GM21447 (cell line): ENCODE data around the gene EFNA3.

Experiments
- ATAC-seq: cut with Tn5 transposase; IDR thresholded peaks from one replicate; pipeline ENCODE4 v1.9.1; 2021; ENCODE audit not compliant: unreplicated experiment

EFNA3 gene, protein sequence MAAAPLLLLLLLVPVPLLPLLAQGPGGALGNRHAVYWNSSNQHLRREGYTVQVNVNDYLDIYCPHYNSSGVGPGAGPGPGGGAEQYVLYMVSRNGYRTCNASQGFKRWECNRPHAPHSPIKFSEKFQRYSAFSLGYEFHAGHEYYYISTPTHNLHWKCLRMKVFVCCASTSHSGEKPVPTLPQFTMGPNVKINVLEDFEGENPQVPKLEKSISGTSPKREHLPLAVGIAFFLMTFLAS

DNA sequence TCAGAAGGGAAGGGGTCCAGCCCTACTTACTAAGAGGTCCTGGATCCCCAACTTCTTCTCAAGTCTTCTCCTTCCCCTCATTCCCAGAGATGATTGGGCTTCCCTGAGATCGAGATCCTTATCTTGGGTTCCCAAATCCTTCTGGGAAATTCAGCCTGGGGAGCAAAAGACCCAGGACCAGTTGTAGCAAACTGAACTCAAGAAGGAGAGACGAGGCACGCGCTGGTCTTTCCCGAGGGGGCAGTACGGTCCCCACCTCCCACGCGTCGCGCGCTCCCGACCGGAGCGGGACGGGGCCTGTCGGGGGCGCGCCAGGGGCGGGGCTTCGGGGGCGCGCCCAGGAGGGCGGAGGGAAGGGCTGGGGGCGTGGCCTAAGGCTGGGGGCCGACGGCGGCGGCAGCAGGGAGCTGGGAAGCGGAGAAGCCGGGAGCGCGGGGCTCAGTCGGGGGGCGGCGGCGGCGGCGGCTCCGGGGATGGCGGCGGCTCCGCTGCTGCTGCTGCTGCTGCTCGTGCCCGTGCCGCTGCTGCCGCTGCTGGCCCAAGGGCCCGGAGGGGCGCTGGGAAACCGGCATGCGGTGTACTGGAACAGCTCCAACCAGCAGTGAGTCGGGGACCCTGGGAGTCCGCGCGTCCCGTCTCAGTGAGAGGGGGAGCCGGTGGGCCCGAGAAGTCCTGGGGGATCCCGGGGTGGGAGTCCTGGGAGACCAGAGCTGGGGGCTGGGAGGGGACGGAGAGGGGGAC lies at the start of gene EFNA3:
EFNA3 (plus strand) TSS at position 369 of the 741 bp plus-strand sequence; CDS start at position 474, 105 bp downstream.
- ATAC-seq: no peak

DNA sequence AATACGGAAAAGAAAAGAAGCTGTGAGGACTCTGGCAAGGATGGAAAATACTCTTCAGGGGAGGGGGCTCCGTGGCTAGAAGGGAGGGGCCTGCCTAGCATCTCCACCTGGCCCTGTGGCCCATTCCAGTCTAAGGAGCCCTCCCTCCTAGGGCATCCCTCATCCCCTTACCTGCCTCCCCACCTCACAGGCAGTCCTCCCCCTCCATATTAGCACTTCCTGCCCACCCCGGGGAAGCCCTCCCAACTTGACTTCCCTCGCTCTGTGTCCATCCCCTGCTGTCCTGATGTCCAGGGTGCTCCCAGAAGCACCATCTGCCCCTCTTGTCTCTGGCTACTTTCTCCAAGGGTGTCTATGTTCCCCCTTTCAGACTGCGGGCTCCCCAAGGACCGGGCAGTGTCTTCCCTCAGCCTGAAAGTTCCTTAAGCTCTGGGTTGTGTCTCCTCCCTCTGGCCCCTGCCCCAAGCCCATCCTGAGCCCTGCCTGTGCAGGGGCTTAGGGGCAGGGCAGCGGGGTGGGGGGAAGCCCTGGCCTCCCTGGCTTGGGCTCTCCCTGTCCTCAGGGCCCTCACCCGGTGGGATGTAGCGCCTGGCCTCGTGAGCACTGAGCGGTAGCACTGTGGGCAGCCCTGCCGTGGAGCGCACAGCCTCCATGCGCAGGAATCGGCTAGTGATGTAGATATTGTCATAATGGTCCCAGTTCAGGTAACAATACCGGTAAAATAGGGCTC lies 49.0 kb upstream of the EFNA3 start:
- no peak for ATAC-seq

DNA sequence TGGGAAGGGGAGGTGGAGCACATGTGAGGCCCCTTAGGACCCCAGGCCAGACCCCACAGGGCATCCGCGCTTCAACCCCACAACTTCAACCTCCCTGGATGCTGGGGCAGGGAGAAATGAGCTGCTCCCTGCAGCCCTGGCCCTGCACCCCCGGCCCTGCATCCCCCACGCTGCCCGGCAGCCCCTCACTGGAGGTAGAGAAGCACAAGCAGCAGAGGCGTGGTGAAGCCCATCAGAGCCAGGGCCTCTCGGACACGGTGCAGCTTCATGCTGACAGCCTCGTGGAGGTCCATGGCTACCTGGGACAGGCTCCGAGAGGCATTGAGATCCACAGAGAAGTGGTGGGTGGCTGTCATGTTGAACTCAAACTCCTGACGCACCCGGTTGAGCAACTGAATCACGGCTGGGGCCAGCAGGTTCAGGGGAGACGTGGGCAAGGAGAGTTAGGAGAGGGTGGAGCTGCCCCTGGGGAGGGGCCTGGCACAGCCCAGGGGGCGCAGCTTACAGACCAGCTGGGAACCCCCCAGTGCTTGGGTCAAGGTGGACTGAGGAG lies 48.3 kb upstream of the EFNA3 start:
- ATAC-seq: no peak

DNA sequence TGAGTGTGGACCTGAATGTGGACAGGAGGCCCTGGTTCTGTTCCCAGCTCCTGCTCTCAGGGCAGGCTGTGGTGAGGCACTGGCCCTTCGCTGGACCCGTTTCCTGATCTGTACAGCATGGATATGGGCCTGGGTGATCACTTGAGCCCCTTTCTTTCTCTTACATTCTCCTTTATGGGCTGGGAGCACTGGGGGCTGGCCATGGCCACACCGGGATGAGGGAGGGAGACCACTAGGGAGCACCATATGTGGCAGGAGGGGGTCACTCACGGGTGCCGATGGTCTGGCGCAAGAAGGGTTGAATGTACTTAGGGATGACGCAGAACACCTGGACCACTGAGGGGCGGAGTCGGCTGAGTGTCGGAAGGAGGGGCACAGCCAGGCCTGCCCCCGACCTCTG lies 47.7 kb upstream of the EFNA3 start:
- ATAC-seq: no peak

DNA sequence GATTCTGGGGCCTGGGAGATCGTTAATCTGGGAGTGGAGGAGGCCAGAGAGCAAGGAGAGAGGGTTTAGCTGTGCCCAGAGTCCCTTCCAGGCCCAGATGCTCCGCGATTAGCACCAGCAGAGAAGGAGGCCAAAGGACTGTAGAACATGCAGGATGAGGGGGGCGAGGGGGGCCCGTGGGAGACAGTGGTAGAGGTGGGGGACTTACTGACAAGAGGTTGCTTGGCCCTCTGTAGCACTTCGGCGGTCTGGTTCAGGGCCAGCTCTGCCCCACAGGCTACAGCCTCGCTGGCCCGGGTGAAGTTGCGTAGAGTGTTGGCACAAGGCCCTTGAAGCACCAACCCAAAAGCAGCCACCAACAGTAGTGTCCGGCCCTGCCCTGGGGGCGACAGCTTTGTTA lies 45.8 kb upstream of the EFNA3 start:
- no peak for ATAC-seq

DNA sequence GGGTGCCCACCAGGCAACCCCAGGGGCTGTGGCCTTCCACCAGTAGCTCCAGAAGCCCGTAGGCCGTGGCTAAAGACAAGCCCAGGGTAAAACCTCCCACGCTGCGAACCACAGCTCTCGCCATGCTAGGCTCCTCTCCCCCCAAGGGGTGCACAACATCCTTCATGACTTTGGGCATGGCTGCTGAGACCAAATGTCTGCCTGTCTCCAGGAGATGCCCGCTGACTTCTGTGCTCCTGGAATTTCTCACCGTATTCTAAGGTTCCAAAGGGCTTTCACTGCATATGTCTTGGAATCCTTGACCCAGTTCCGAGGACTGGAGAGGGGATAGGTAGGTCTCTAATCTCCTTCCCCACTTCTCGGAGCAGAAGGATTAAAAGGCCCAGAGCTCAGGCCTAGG lies 45.1 kb upstream of the EFNA3 start, which contains the start of the genes DCST1 and DCST2:
DCST1 (plus strand) TSS at position 301 of the 400 bp plus-strand sequence. CDS start 213 bp downstream, outside the sequence.
DCST2 (minus strand) TSS at position 258 of the 400 bp plus-strand sequence; CDS start at position 178, 80 bp downstream.
- ATAC-seq: no peak

DNA sequence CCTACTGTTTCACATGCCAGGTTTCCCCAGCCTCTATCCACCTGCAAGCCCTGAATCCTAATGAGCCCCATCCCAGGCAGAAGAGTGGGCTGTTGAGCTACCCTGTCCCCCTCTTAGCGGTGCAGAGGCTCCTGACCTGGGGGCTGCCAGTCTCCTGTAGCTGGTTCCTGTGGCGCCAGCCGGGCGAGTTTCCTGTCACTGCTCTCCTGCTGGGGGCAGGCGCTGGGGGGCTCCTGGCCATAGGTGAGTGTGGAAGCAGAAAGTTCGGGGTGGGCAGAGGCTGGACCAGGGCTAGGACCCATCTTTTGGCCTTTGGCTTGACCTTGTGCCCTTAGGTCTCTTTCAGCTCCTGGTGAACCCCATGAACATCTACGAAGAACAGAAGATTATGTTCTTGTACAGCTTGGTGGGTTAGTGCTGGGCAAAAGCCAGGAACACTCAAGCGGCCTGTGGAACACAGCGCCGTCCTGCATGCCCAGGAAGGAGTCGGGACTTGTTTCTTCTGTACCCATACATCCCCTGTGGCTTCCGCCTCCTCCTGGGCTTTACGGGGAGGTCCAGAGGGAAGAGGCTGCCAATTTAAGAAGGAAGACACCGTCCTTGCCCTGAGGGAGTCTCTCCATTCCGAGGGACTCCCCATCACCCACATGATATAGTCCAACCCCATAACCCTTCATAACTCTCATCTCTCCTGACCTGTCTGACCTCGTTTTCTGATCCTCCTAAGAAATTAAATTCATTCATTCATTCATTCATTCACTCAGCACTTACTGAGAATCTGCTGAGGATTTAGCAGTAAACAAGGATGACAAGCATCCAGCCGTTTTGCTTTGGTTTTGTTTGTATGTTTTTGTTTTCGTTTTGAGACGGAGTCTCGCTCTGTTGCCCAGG lies 44.1 kb upstream of the EFNA3 start:
- ATAC-seq: no peak

DNA sequence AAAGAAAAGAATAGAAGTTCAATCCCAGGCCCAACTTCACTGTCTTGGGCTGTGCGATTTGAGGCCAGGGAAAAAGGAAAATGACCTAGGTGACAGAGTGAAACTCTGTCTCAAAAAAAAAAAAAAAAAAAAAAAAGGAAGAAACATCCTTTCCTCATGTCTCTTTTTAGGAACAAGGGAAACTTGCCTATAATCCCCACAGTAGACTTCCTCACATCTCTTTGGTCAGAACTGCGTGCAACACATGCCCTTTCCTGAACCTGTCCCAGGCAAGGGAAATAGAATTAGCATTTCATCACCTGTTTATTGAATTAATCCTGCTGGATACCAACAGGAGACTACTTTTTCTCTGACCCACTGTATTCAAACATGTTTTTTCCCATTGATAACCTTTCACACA lies 42.7 kb upstream of the EFNA3 start:
- ATAC-seq: no peak

DNA sequence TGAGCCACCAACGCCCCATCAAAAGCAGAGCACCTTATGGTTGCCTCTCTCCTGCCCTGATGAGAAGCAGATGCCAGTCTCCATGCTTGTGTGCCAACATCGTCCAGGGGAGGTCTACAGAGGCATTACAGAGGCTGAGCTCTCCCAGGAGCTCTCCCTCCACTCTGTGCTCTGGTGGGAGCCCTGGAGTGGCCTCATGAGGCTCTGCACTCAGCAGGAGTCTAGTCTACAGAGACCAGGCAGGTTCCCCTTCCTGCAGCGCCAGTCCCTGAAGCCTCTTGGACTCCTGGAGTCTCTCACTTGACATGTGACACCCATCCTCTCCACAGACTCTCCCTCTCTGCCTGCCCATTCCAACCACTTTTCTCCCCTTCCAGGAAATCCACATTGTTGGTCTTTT lies 41.6 kb upstream of the EFNA3 start:
- ATAC-seq: no peak

DNA sequence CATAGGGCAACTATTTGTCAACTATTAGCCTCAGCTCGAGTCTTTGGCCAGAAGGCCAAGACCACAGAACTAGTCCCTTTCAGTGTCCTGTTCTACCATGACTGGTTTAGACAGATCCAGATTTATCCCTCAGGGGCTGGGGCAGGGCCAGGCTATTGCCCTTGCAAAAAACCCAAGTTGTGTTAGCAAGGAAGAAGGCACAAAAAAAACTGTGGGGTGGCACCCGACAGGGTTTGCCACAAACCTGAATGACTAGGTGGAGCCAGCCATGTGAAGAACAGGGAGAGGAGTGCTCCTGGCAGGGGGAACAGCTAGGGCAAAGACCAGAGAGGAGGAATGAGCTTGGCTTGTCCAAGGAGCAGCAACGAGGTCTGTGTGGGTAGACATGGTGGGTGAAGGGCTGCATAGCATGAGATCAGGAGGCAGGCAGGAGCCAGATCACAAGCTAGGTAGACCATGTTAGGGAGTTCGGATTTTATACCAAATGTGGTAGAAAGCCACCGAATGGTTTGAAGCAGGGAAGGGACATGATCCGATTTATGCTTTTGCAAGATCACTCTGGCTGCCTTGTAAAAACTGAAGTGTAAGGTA lies 40.7 kb upstream of the EFNA3 start:
- no peak for ATAC-seq

DNA sequence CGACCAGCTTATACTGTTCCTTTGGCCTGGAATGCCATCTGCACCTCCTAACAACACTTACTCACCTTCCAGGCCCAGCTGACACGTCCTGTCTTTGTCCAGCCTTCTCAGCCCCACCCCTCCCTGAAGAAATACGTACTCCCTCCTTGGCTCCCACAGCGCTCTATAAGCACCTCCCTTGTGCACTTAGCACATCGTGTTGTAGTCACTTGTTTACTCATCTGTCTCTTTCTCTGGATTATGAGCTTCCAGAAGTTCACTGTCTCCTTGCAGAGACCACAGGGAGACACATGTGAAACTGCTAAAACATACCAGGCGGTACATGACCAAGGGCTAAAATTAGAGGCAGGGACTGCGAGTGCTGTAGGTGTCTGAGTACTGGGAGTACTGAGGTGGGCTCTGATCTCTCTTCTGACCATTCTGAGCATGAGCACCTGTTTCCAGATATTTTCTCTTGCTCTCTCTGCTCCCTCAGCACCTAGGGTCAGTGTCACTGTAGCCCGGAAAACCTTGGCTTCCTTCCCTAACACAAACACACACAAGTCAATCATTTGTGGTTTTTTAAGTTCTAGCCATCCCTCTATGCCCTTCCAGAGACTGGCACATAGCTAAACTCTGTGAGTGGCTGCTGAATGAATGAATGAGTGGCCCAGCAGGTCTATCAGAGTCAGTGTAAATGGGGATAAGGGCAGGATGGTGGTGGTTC lies 39.9 kb upstream of the EFNA3 start:
- ATAC-seq: no peak

DNA sequence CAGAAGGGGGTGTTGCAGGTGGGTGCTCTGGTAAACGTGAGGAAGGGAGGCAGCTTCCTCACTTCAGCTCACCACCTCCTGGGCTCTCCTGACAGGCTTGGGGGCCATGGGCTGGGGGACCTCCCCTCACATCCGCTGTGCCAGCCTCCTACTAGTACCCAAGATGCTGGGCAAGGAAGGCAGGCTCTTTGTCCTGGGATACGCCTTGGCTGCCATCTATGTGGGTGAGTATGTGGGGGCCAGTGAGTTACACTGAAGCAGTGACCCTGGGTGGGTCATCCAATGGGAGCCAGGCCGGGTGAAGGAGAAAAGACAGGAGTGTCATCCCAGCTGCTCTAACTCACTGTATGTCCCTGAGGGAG lies 39.3 kb upstream of the EFNA3 start:
- no peak for ATAC-seq

DNA sequence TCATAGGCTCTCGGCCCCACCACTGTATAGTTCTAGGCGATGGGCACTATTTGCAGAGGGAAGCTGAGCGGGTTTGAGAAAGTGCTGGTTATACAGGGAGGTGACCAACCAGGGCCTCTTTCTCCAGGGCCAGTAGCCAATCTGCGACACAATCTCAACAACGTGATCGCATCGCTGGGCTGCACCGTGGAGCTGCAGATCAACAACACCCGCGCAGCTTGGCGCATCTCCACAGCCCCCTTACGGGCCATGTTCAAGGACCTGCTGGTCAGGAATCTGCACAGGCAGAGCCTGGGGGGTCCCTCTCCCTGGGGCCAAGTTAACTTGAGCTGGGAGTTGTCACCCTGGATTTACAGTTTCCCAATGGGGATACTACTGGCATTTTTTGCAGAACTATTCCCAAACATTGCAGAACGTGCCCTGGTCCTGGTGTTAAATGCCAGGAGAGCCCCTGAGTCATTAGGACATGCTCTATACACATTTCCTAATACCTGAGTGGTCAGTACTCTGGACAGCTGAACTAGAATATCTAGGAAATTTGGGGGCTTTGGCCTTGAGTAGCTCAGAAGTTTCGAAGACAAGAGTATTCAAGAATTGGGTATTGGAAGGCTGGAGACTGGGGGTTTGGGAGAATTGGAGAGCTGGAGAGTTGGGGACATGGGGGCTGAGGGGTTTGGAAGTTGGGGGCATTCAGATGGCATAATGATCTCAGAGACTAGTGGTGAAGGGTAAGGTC lies 38.1 kb upstream of the EFNA3 start:
- ATAC-seq: no peak

DNA sequence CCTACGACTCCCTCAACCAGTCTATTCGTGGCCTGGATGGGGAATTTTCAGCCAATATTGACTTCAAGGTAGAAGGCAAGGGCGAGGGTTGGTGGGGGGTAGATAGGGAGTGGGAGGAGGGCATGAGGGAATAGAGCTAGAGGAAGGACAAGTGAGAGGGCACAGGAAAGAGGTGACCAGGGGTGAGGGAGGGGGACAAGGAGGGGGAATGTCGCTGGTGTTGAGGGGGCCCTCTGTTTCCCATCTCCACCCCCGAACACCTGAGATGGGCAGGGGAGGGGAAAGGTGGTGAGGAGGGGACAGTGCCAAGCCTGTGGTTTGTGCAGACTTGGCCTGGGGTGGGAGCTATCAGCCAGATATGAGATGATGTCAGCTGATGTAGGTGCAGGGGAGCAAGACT lies 35.8 kb upstream of the EFNA3 start:
- no peak for ATAC-seq

DNA sequence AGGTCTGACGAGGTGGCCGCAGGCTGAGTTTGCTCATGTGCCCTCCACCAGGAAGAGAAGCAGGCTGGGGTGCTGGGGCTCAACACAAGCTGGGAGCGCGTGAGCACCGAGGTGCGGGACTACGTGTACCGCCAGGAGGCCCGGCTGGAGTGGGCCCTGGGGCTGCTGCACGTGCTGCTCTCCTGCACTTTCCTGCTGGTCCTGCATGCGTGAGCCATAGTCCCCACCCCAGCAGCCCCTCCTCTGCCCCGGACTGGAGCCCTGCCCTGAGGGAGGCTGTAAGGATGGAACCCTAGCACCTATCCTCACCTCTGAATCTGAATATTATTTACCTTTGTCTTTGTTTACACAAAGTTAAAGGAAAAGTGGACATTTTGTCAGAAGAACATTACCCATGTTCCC lies 35.3 kb upstream of the EFNA3 start:
- no peak for ATAC-seq

DNA sequence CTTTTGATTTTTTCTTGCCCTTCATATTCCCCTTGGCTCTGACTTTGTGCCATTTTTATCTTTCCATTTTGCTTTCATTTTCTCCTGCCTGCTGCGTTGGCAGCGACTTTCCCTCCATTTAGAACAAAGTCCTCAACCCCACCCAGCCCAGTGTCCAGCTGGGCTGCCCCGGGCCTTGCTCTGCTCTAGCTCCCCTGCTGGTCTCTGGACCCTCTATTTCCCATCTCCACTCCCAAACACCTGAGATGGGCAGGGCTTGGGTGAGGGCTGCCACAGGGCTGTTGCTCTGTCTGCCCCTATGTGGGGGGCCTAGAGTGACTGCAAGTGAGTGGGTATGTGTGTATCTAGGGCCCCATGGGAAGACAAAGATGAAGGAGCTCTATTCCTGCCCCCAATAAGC lies 34.8 kb upstream of the EFNA3 start:
- ATAC-seq: no peak

DNA sequence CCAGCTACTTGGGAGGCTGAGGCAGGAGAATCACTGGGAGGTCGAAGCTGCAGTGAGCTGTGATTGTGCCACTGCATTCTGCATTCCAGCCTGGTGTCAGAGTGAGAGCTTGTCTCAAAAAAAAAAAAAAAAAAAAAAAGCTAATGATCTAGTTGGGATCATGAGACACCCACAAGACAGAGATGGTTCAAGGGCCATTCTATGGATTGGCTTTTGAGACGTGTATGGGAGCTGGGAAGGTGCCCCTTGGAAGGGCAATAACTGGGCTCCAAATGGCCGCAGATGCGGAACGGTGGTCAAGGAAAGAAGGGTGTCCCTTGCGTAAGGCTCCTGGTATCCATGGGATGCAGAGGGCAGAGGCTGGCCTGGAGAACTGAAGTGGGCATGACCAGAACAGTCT lies 34.3 kb upstream of the EFNA3 start:
- no peak for ATAC-seq

DNA sequence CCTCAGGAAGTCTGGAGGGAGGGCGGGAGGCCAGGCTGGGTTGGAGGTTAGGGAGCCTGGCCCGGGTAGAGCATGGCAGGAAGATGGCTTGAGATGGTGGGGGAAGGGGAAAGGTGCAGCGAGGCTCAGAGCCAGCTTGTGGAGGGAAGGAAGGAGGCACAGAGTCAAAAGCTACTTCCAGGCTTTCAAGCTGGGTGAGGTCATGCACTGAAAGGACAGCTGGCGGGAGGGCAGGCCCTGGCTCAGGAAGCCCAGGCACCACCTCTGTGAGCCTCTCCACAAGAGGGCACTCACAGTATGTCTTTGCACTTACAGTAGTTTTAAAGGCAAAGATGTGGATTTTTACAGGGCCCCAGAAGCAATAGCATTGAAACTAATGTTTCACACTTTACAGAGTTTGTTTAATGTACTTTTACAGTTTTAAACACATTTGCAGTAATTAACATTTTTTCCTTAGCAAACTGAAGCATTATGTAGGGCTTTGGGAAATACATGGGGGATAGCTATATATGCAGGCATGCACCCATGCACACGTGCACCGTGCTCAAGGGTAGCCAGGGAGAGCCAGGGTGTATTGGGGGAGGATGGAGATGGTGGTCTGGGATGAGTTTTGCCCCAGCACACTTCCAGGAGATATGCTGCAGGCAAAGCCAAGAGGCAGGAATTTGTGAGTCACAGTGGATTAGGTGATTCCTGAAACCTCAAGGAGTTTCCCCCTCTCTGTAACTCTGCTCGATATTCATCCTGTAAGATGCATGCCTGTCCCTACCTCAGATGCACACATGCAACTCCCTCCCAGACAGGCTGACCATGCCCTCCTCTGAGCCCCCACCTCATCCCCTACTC lies 33.6 kb upstream of the EFNA3 start:
- ATAC-seq: no peak
